ENCODE measurements around the gene GPR153.

DNA sequence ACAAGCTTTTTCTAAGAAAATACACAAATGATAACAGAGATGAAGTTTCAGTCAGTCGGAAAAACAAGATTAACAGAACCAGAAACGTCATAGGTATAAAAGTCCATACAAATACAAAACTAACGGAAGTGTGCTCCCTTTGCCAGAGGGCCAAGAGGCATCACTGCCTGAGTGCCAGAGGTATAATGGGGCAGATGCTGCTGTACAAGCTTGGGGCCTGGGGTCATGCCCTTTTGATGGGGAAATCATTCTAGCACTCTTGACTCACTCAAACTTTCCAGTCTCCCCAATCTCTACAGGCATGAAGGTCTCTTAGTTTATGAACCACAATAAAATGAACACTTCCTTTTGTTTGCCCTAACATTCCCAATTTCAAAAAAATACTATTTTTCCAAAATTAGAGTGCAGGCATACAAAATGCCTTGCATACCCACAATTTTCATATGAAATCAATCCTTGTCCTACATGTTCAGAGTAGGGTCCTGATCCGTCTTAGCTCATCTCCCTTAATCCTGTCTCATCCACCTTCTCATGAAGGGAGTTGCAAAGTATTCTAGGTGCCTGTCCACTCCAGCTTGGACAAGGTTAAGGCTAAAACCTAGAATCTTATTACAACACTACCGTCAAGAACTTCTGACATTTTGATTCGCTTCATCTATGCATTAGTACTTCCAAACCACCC is 63.0 kb downstream of the GPR153 start:
- TF ChIP-seq EZH2 (IDR thresholded peaks at IDR 0.05) (no peak), POLR2AphosphoS5 (IDR thresholded peaks at IDR 0.05; ENCODE audit: borderline replicate concordance, low read depth, low read length) (no peak), FOXP2 (optimal IDR thresholded peaks at IDR 0.05; ENCODE audit: control extremely low read depth, extremely low read length, insufficient read depth) (no peak)
